PC-3 (cell line): ENCODE measurements around the gene TMEM255B. TPM values are rescaled to one million over a fixed set of nuclear protein-coding genes. Genes with fewer than 3 reads are reported as not detected.

Source experiments
- ATAC-seq: fragments of 200-7000 bp; cut with Tn5 transposase; 2 replicates; pipeline ENCODE4 v1.9.1; 2020; ENCODE audit warnings: mild to moderate bottlenecking, moderate library complexity
- BruUV-seq: library from RNA; stranded (reverse); fragments of 400-500 nt; replicated peaks from 2 replicates; lab custom pipeline; 2021; lab: Mats Ljungman, UMichigan
- CTCF ChIA-PET: fragments of 300-600 bp; sonication (Branson Sonifier 250); formaldehyde crosslinking; loops from one replicate; lab custom pipeline; 2022; ENCODE audit warnings: antibody characterized with exemption; lab: Charles Lee
- POLR2A ChIA-PET: fragments of 300-600 bp; sonication (Branson Sonifier 250); formaldehyde crosslinking; loops from one replicate; lab custom pipeline; 2022; ENCODE audit warnings: antibody characterized with exemption; ENCODE audit not compliant: unreplicated experiment; lab: Charles Lee
- DNase-seq: peaks from one replicate; pipeline ENCODE4 v3.0.0-alpha.2; 2015
- H2AFZ ChIP-seq: fragments of 300-600 bp; sonication (generic); 2 replicates; pipeline ENCODE4 v1.6.0; 2016; ENCODE audit warnings: antibody characterized with exemption, low read length
- H3F3A ChIP-seq: fragments of 300-600 bp; sonication (generic); one replicate; pipeline ENCODE4 v1.6.0; 2017; ENCODE audit warnings: antibody characterized with exemption, low read length, control low read depth, mild to moderate bottlenecking; ENCODE audit not compliant: unreplicated experiment
- H3K27ac ChIP-seq: fragments of 300-600 bp; sonication (generic); 2 replicates; pipeline ENCODE4 v1.5.1; 2016; ENCODE audit warnings: mild to moderate bottlenecking, low read length
- H3K27me3 ChIP-seq: fragments of 300-600 bp; sonication (generic); 2 replicates; pipeline ENCODE4 v1.6.1; 2016; ENCODE audit warnings: low read length, mixed read lengths
- H3K36me3 ChIP-seq: fragments of 300-600 bp; sonication (generic); 2 replicates; pipeline ENCODE4 v1.6.1; 2016; ENCODE audit warnings: low read depth, mixed run types, low read length, mixed read lengths
- H3K4me1 ChIP-seq: fragments of 300-600 bp; sonication (generic); 2 replicates; pipeline ENCODE4 v1.5.1; 2016; ENCODE audit warnings: low read length; ENCODE audit not compliant: insufficient read depth
- H3K4me2 ChIP-seq: fragments of 300-600 bp; sonication (generic); 2 replicates; pipeline ENCODE4 v1.6.0; 2016; ENCODE audit warnings: low read length
- H3K4me3 ChIP-seq: fragments of 300-600 bp; sonication (generic); 2 replicates; pipeline ENCODE4 v1.5.1; 2016; ENCODE audit warnings: mild to moderate bottlenecking, low read length, mixed read lengths
- H3K79me2 ChIP-seq: fragments of 300-600 bp; sonication (generic); 2 replicates; pipeline ENCODE4 v1.6.1; 2017; ENCODE audit warnings: low read length, mixed read lengths
- H3K9ac ChIP-seq: fragments of 300-600 bp; sonication (generic); 2 replicates; pipeline ENCODE4 v1.6.0; 2016; ENCODE audit warnings: mild to moderate bottlenecking, low read length
- H3K9me2 ChIP-seq: fragments of 300-600 bp; sonication (generic); replicated peaks from 2 replicates; pipeline ENCODE4 v1.6.1; 2016; ENCODE audit warnings: mixed run types, low read length, mixed read lengths
- H3K9me3 ChIP-seq: fragments of 300-600 bp; sonication (generic); 2 replicates; pipeline ENCODE4 v1.6.1; 2016; ENCODE audit warnings: low read length, mixed read lengths
- H4K20me1 ChIP-seq: fragments of 300-600 bp; sonication (generic); 2 replicates; pipeline ENCODE4 v1.6.1; 2016; ENCODE audit warnings: low read length, mixed read lengths
- CTCF ChIP-seq: fragments of 300-600 bp; sonication (generic); conservative IDR thresholded peaks from 2 replicates; pipeline ENCODE4 v1.5.1; 2017; ENCODE audit warnings: antibody characterized with exemption, low read depth, mild to moderate bottlenecking, low read length
- EZH2 ChIP-seq: fragments of 300-600 bp; sonication (generic); IDR thresholded peaks from one replicate; pipeline ENCODE4 v1.6.1; 2017; ENCODE audit warnings: antibody characterized with exemption, mild to moderate bottlenecking, low read length; ENCODE audit not compliant: unreplicated experiment
- EZH2phosphoT487 ChIP-seq: fragments of 300-600 bp; sonication (generic); IDR thresholded peaks from 2 replicates; pipeline ENCODE4 v1.6.1; 2018; ENCODE audit warnings: mild to moderate bottlenecking, antibody characterized with exemption, low read length, borderline replicate concordance
- intact Hi-C: fragments of 100-400 bp; cut with micrococcal nuclease; formaldehyde crosslinking; loops from 2 replicates; pipeline ENCODE4 v1.9.0; 2023
- total RNA-seq: library from RNA; depleted of rRNA; stranded (reverse); fragments of >200 nt; gene quantifications from 2 replicates; pipeline ENCODE4 v1.2.3, GENCODE V29; 2014

Gene TMEM255B
- total RNA-seq, 1 experiment from 2014 or later: 26.9 TPM

- peaks cover 9% of the 10 kb centered on the region; the same call in 1 of the 2 replicates for H3K36me3 ChIP-seq
- H3F3A ChIP-seq: no peaks in the 10 kb centered on the region
- no peaks in the 10 kb centered on the region for H4K20me1 ChIP-seq
- no peaks in the 10 kb centered on the region for H3K27me3 ChIP-seq
- no peak overlapping the region for H3K9ac ChIP-seq
- peaks cover 35% of the 10 kb centered on the region for H3K4me1 ChIP-seq
- no peaks in the 10 kb centered on the region for H3K9me2 ChIP-seq
- H3K4me2 ChIP-seq: no peak overlapping the region
- intact Hi-C loops: no loop called here
- H3K79me2 ChIP-seq: peaks cover 6% of the 10 kb centered on the region; the same call in 1 of the 2 replicates
- ChIA-PET CTCF (no interaction called here), POLR2A (no interaction called here)
- H3K27ac ChIP-seq: peak overlapping the region; percentile 92; the same call in 1 of the 2 replicates
- H2AFZ ChIP-seq: no peak overlapping the region
- BruUV-seq: no TSS peak
- no peak overlapping the region for H3K4me3 ChIP-seq
- TF ChIP-seq CTCF (no peak), EZH2 (no peak), EZH2phosphoT487 (no peak)
- DNase-seq (no peak), ATAC-seq (no peak)
- no peaks in the 10 kb centered on the region for H3K9me3 ChIP-seq
Measured at GRCh38 chr13:113770441-113770840, 11.4 kb downstream of the TMEM255B start.

- H3K4me3 ChIP-seq: no peak overlapping the region
- H3K9me3 ChIP-seq: no peaks in the 10 kb centered on the region
- CTCF ChIA-PET: no interaction called here
- intact Hi-C loops: no loop called here
- TF ChIP-seq EZH2phosphoT487: no peak
- TF ChIP-seq EZH2: no peak
- TF ChIP-seq CTCF: no peak
- H3K27me3 ChIP-seq: no peaks in the 10 kb centered on the region
- H3K27ac ChIP-seq: peak overlapping the region; percentile 92
- H3K9ac ChIP-seq: no peak overlapping the region
- no peak overlapping the region for H2AFZ ChIP-seq
- no peaks in the 10 kb centered on the region for H4K20me1 ChIP-seq
- H3K36me3 ChIP-seq: peaks cover 9% of the 10 kb centered on the region; the same call in 1 of the 2 replicates
- no peaks in the 10 kb centered on the region for H3K9me2 ChIP-seq
- peak; percentile 36 for ATAC-seq
- POLR2A ChIA-PET: no interaction called here
- peak; percentile 22 for DNase-seq
- H3K79me2 ChIP-seq: peaks cover 6% of the 10 kb centered on the region; the same call in 1 of the 2 replicates
- H3F3A ChIP-seq: no peaks in the 10 kb centered on the region
- peaks cover 35% of the 10 kb centered on the region for H3K4me1 ChIP-seq
- no TSS peak for BruUV-seq
- H3K4me2 ChIP-seq: no peak overlapping the region
Measured at GRCh38 chr13:113770937-113771336, 11.9 kb downstream of the TMEM255B start.

GRCh38 chr13:113771709-113772331 lies 12.8 kb downstream of the TMEM255B start:
- Histone ChIP-seq H3K36me3 (peaks cover 9% of the 10 kb centered on the region; the same call in 1 of the 2 replicates), H3K4me2 (peak overlapping the region; percentile 46), H3K4me3 (no peak overlapping the region), H3K27me3 (no peaks in the 10 kb centered on the region), H3K9ac (peak overlapping the region; percentile 25; the same call in 1 of the 2 replicates), H3K9me3 (no peaks in the 10 kb centered on the region), H3K9me2 (no peaks in the 10 kb centered on the region), H3K79me2 (peaks cover 6% of the 10 kb centered on the region; the same call in 1 of the 2 replicates), H2AFZ (peak overlapping the region; percentile 48; the same call in 1 of the 2 replicates), H3K27ac (peak overlapping the region; percentile 92), H3K4me1 (peaks cover 35% of the 10 kb centered on the region), H4K20me1 (no peaks in the 10 kb centered on the region), H3F3A (no peaks in the 10 kb centered on the region)
- POLR2A ChIA-PET: no interaction called here
- TF ChIP-seq EZH2phosphoT487 (no peak), CTCF (no peak), EZH2 (no peak)
- CTCF ChIA-PET: no interaction called here
- TSS peak; percentile 69 for BruUV-seq
- DNase-seq: peak; percentile 78
- ATAC-seq: peak; percentile 60
- intact Hi-C loops: no loop called here
